Prostate gland (tissue), 2 donors: ENCODE results near the gene FIBCD1.

Experiments
- POLR2A ChIP-seq: fragments of 450-650 bp; IDR thresholded peaks from one replicate; pipeline ENCODE4 v1.6.1; 2016; ENCODE audit warnings: antibody characterized with exemption, mild to moderate bottlenecking
- TF ChIP-seq, protein P1 (sequence below), 4 experiments: fragments of 200-600 bp in 2 of 4; fragments of 450-650 bp in 2 of 4; sonication (generic) in 2 of 4; IDR thresholded peaks; 1 replicate in 3 of 4; 2 replicates in 1 of 4; pipeline ENCODE4 v1.5.1; 2016 to 2019; ENCODE audit warnings: antibody characterized with exemption in 4 of 4, mild to moderate bottlenecking in 2 of 4, moderate library complexity in 2 of 4

DNA sequence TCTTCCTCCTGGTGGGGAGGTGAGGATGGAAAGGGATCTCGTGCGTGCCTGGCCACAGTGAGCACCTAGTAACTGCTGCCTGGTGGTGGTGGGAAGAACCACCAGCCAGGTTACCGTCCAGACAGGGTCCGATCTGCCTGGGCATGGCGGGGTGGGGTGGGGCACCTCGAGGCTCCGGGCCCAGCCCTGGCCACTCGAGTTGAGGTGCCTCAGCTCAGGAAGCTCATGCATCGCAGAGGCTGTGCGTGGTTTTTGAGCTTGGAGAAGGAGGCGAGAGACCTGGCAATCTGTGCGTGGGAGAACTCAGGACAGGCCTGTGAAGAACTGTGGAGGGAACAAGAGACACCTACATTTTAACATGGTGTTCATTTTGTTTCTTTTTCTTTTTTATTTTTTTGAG, 31.0 kb upstream of the FIBCD1 start:
- TF ChIP-seq, protein P1, sequence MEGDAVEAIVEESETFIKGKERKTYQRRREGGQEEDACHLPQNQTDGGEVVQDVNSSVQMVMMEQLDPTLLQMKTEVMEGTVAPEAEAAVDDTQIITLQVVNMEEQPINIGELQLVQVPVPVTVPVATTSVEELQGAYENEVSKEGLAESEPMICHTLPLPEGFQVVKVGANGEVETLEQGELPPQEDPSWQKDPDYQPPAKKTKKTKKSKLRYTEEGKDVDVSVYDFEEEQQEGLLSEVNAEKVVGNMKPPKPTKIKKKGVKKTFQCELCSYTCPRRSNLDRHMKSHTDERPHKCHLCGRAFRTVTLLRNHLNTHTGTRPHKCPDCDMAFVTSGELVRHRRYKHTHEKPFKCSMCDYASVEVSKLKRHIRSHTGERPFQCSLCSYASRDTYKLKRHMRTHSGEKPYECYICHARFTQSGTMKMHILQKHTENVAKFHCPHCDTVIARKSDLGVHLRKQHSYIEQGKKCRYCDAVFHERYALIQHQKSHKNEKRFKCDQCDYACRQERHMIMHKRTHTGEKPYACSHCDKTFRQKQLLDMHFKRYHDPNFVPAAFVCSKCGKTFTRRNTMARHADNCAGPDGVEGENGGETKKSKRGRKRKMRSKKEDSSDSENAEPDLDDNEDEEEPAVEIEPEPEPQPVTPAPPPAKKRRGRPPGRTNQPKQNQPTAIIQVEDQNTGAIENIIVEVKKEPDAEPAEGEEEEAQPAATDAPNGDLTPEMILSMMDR (IDR thresholded peaks at IDR 0.05): no peak
- TF ChIP-seq POLR2A: no peak
